Measurements from ENCODE around the gene SLC1A4.

Gene SLC1A4

GRCh38 chr2:65053199-65053598 lies 64.0 kb downstream of the SLC1A4 start:
- Histone ChIP-seq H3K9me3 (ENCODE audit: severe bottlenecking) (no peaks in the 10 kb centered on the region), H3K27me3 (ENCODE audit: insufficient read depth, low read depth, severe bottlenecking) (no peaks in the 10 kb centered on the region), H3K36me3 (no peaks in the 10 kb centered on the region; the same call in none of the 2 replicates), H3K27ac (no peak overlapping the region), H3K4me3 (ENCODE audit: low read depth, low read length) (no peak overlapping the region)
- no peak for DNase-seq
- TF ChIP-seq CTCF (IDR thresholded peaks at IDR 0.05; ENCODE audit: low read depth, low read length): no peak

GRCh38 chr2:65054749-65055421 lies 65.7 kb downstream of the SLC1A4 start:
- Histone ChIP-seq H3K27me3 (ENCODE audit: insufficient read depth, low read depth, severe bottlenecking) (no peaks in the 10 kb centered on the region), H3K4me3 (ENCODE audit: low read depth, low read length) (no peak overlapping the region), H3K27ac (no peak overlapping the region), H3K36me3 (no peaks in the 10 kb centered on the region; the same call in none of the 2 replicates), H3K9me3 (ENCODE audit: severe bottlenecking) (no peaks in the 10 kb centered on the region)
- TF ChIP-seq CTCF (IDR thresholded peaks at IDR 0.05; ENCODE audit: low read depth, low read length): no peak
- DNase-seq: no peak

- no peaks in the 10 kb centered on the region for H3K27me3 ChIP-seq (ENCODE audit: insufficient read depth, low read depth, severe bottlenecking)
- peak overlapping the region; percentile 63 for H3K27ac ChIP-seq
- H3K36me3 ChIP-seq: no peaks in the 10 kb centered on the region; the same call in none of the 2 replicates
- peak; percentile 68 for DNase-seq
- TF ChIP-seq CTCF (IDR thresholded peaks at IDR 0.05; ENCODE audit: low read depth, low read length): no peak
- H3K4me3 ChIP-seq (ENCODE audit: low read depth, low read length): peak overlapping the region; percentile 80
- H3K9me3 ChIP-seq (ENCODE audit: severe bottlenecking): no peaks in the 10 kb centered on the region
Measured at GRCh38 chr2:65055422-65056214, 66.4 kb downstream of the SLC1A4 start.

GRCh38 chr2:65056215-65057053 lies 67.2 kb downstream of the SLC1A4 start, which contains the start of gene CEP68:
Gene CEP68, plus strand, starts transcription at chr2:65056416. Its CDS starts 13,029 bp downstream, at chr2:65069445.
- Histone ChIP-seq H3K36me3 (no peaks in the 10 kb centered on the region; the same call in none of the 2 replicates), H3K4me3 (ENCODE audit: low read depth, low read length) (peak within 1 kb of the TSS; percentile 80), H3K9me3 (ENCODE audit: severe bottlenecking) (no peaks in the 10 kb centered on the region), H3K27me3 (ENCODE audit: insufficient read depth, low read depth, severe bottlenecking) (no peaks in the 10 kb centered on the region), H3K27ac (peak within 1 kb of the TSS; percentile 76)
- DNase-seq: peak; percentile 99
- TF ChIP-seq CTCF (IDR thresholded peaks at IDR 0.05; ENCODE audit: low read depth, low read length): no peak

GRCh38 chr2:65057054-65057375 lies 67.8 kb downstream of the SLC1A4 start:
- no peaks in the 10 kb centered on the region; the same call in none of the 2 replicates for H3K36me3 ChIP-seq
- no peaks in the 10 kb centered on the region for H3K27me3 ChIP-seq (ENCODE audit: insufficient read depth, low read depth, severe bottlenecking)
- peak overlapping the region; percentile 76 for H3K27ac ChIP-seq
- no peaks in the 10 kb centered on the region for H3K9me3 ChIP-seq (ENCODE audit: severe bottlenecking)
- peak overlapping the region; percentile 80 for H3K4me3 ChIP-seq (ENCODE audit: low read depth, low read length)
- no peak for TF ChIP-seq CTCF (IDR thresholded peaks at IDR 0.05; ENCODE audit: low read depth, low read length)
- no peak for DNase-seq

Data from WERI-Rb-1 (cell line).